ENCODE data around the gene IL18RAP.

- TF ChIP-seq CTCF (conservative IDR thresholded peaks at IDR 0.05; ENCODE audit: low read depth in 2 of 2) (no peak), REST (IDR thresholded peaks at IDR 0.05; ENCODE audit: unreplicated experiment) (no peak), EZH2 (IDR thresholded peaks at IDR 0.05; ENCODE audit: low read depth, unreplicated experiment) (no peak), ZNF331 (CRISPR knock-in tag; IDR thresholded peaks at IDR 0.05; ENCODE audit: low read depth) (no peak), POLR2AphosphoS5 (IDR thresholded peaks at IDR 0.05; ENCODE audit: low read depth) (no peak), CREB1 (CRISPR knock-in tag; IDR thresholded peaks at IDR 0.05; ENCODE audit: low read depth) (no peak)
Measured at GRCh38 chr2:102418421-102418961, 4.5 kb upstream of the IL18RAP start.

Measured in GM23338 (cell line).